ENCODE data around the gene CELF3.
"Not testable (repeated sequence)": the region's sequence is repeated elsewhere in the genome, so short reads cannot be mapped to it uniquely, and the experiment has no call there.

Gene CELF3

GRCh38 chr1:151693057-151693651 lies 23.4 kb downstream of the CELF3 start:
- DNase-seq = peak in 1 of 2 experiments; percentile 10

GRCh38 chr1:151692226-151692625 lies 24.4 kb downstream of the CELF3 start:
- no peak for DNase-seq

GRCh38 chr1:151689494-151689893 lies 27.1 kb downstream of the CELF3 start:
- DNase-seq = no peak

- no peak for DNase-seq
Measured at GRCh38 chr1:151686561-151686960, 30.0 kb downstream of the CELF3 start.

GRCh38 chr1:151684128-151684527 lies 32.5 kb downstream of the CELF3 start:
- DNase-seq = no peak

GRCh38 chr1:151682901-151683300 lies 33.7 kb downstream of the CELF3 start:
- not testable (repeated sequence) for DNase-seq

GRCh38 chr1:151681923-151682322 lies 34.7 kb downstream of the CELF3 start:
- no peak for DNase-seq

- DNase-seq = no peak
Measured at GRCh38 chr1:151680826-151681225, 35.8 kb downstream of the CELF3 start.

GRCh38 chr1:151680391-151680790 lies 36.2 kb downstream of the CELF3 start:
- DNase-seq = no peak

- no peak for DNase-seq
Measured at GRCh38 chr1:151673407-151673806, 43.2 kb downstream of the CELF3 start.

- not testable (repeated sequence) for DNase-seq
Measured at GRCh38 chr1:151670036-151670675, 46.4 kb downstream of the CELF3 start.

- DNase-seq = no peak
Measured at GRCh38 chr1:151668090-151668489, 48.5 kb downstream of the CELF3 start.

GRCh38 chr1:151661751-151662150 lies 54.9 kb downstream of the CELF3 start:
- DNase-seq = no peak

GRCh38 chr1:151655371-151655770 lies 61.2 kb downstream of the CELF3 start:
- DNase-seq = no peak

- no peak for DNase-seq
Measured at GRCh38 chr1:151653397-151653796, 63.2 kb downstream of the CELF3 start.
